ENCODE results near the gene GLI3.

GLI3 gene

GRCh38 chr7:42022791-42023190, 214.2 kb downstream of the GLI3 start:
- no peak for DNase-seq

- no peak for DNase-seq
These were observed 215.0 kb downstream of the GLI3 start for GRCh38 chr7:42022056-42022455.

- no peak for DNase-seq
These were observed 215.4 kb downstream of the GLI3 start for GRCh38 chr7:42021631-42022030.

GRCh38 chr7:42020061-42020460, 216.9 kb downstream of the GLI3 start:
- DNase-seq = no peak

GRCh38 chr7:42017349-42017986, 219.5 kb downstream of the GLI3 start:
- no peak for DNase-seq

GRCh38 chr7:42016517-42016916, 220.5 kb downstream of the GLI3 start:
- DNase-seq = no peak

- DNase-seq = peak; percentile 15 to 27
These were observed 222.1 kb downstream of the GLI3 start for GRCh38 chr7:42014625-42015618.

- DNase-seq = no peak
These were observed 224.1 kb downstream of the GLI3 start for GRCh38 chr7:42012786-42013360.

GRCh38 chr7:42012313-42012712, 224.7 kb downstream of the GLI3 start:
- no peak for DNase-seq

- no peak for DNase-seq
These were observed 225.2 kb downstream of the GLI3 start for GRCh38 chr7:42011846-42012245.

- no peak for DNase-seq
These were observed 226.3 kb downstream of the GLI3 start for GRCh38 chr7:42010751-42011150.

- no peak for DNase-seq
These were observed 230.1 kb downstream of the GLI3 start for GRCh38 chr7:42006801-42007513.

GRCh38 chr7:42002654-42003053, 234.4 kb downstream of the GLI3 start:
- no peak for DNase-seq

- DNase-seq = no peak
These were observed 237.2 kb downstream of the GLI3 start for GRCh38 chr7:41999736-42000283.

GRCh38 chr7:41998041-41998440, 239.0 kb downstream of the GLI3 start:
- DNase-seq = no peak

GRCh38 chr7:41997151-41997550, 239.9 kb downstream of the GLI3 start:
- no peak for DNase-seq

- DNase-seq = no peak
These were observed 240.5 kb downstream of the GLI3 start for GRCh38 chr7:41996381-41997035.

- no peak for DNase-seq
These were observed 241.3 kb downstream of the GLI3 start for GRCh38 chr7:41995632-41996271.

- no peak for DNase-seq
These were observed 242.3 kb downstream of the GLI3 start for GRCh38 chr7:41994746-41995110.

- DNase-seq = no peak
These were observed 242.8 kb downstream of the GLI3 start for GRCh38 chr7:41994036-41994745.

All from NCI-H2081 (cell line).